ENCODE measurements around the gene TSPAN4.

- no peak for TF ChIP-seq POLR2AphosphoS5 (IDR thresholded peaks at IDR 0.05)
- TF ChIP-seq, protein P1, sequence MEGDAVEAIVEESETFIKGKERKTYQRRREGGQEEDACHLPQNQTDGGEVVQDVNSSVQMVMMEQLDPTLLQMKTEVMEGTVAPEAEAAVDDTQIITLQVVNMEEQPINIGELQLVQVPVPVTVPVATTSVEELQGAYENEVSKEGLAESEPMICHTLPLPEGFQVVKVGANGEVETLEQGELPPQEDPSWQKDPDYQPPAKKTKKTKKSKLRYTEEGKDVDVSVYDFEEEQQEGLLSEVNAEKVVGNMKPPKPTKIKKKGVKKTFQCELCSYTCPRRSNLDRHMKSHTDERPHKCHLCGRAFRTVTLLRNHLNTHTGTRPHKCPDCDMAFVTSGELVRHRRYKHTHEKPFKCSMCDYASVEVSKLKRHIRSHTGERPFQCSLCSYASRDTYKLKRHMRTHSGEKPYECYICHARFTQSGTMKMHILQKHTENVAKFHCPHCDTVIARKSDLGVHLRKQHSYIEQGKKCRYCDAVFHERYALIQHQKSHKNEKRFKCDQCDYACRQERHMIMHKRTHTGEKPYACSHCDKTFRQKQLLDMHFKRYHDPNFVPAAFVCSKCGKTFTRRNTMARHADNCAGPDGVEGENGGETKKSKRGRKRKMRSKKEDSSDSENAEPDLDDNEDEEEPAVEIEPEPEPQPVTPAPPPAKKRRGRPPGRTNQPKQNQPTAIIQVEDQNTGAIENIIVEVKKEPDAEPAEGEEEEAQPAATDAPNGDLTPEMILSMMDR (IDR thresholded peaks at IDR 0.05) = no peak
Observed at GRCh38 chr11:894575-895201, 52.0 kb downstream of the TSPAN4 start.

All from esophagus muscularis mucosa (tissue), 3 donors.